IMR-90 (cell line): ENCODE results near the gene CDK5RAP2. TPM values are rescaled to one million over a fixed set of nuclear protein-coding genes. Genes with fewer than 3 reads are reported as not detected.

Experiments
- ATAC-seq: fragments of 200-7000 bp; cut with Tn5 transposase; 2 replicates; pipeline ENCODE4 v1.9.1; 2020; ENCODE audit warnings: low read depth, mild to moderate bottlenecking, moderate library complexity
- BruUV-seq: library from RNA; stranded (reverse); fragments of 400-500 nt; replicated peaks from 2 replicates; lab custom pipeline; 2021; lab: Mats Ljungman, UMichigan
- CTCF ChIA-PET: fragments of 300-600 bp; formaldehyde crosslinking; extraction: SDS; loops from one replicate; lab custom pipeline; 2021; ENCODE audit warnings: antibody characterized with exemption; lab: Yijun Ruan, JAX
- POLR2A ChIA-PET: fragments of 300-600 bp; sonication (Branson Sonifier 250); formaldehyde crosslinking; loops from one replicate; lab custom pipeline; 2022; ENCODE audit warnings: antibody characterized with exemption; ENCODE audit not compliant: unreplicated experiment; lab: Charles Lee
- DNase-seq: peaks from one replicate; pipeline ENCODE4 v3.0.0; 2013
- H2AFZ ChIP-seq: replicated peaks from 2 replicates; pipeline ENCODE3; 2013; ENCODE audit warnings: low read length, mild to moderate bottlenecking; ENCODE audit not compliant: poor library complexity
- H2AK5ac ChIP-seq: 2 replicates; pipeline ENCODE4 v1.6.1; 2013; ENCODE audit warnings: low read depth, low read length, inconsistent platforms
- H2AK9ac ChIP-seq: replicated peaks from 2 replicates; pipeline ENCODE3; 2013; ENCODE audit warnings: mild to moderate bottlenecking, low read depth, low read length, moderate library complexity; ENCODE audit not compliant: poor library complexity
- H2BK120ac ChIP-seq: 2 replicates; pipeline ENCODE4 v1.6.1; 2013; ENCODE audit warnings: low read depth, low read length, inconsistent platforms
- H2BK15ac ChIP-seq: 3 replicates; pipeline ENCODE4 v1.6.1; 2013; ENCODE audit warnings: low read depth, low read length, inconsistent platforms
- H2BK20ac ChIP-seq: 2 replicates; pipeline ENCODE4 v1.6.1; 2013; ENCODE audit warnings: low read depth, mild to moderate bottlenecking, inconsistent platforms, low read length, moderate library complexity
- H2BK5ac ChIP-seq: 2 replicates; pipeline ENCODE4 v1.6.1; 2013; ENCODE audit warnings: mild to moderate bottlenecking, low read depth, low read length, inconsistent platforms; ENCODE audit not compliant: poor library complexity, severe bottlenecking
- H3K14ac ChIP-seq: replicated peaks from 2 replicates; pipeline ENCODE4 v1.6.1; 2013; ENCODE audit warnings: low read depth, low read length, inconsistent platforms
- H3K18ac ChIP-seq: 2 replicates; pipeline ENCODE4 v1.6.1; 2013; ENCODE audit warnings: low read depth, low read length, control low read depth
- H3K23ac ChIP-seq: 2 replicates; pipeline ENCODE4 v1.6.1; 2013; ENCODE audit warnings: low read depth, low read length, inconsistent platforms
- H3K27ac ChIP-seq: 2 replicates; pipeline ENCODE4 v1.5.1; 2013; ENCODE audit warnings: mild to moderate bottlenecking, control low read depth, low read length; ENCODE audit not compliant: insufficient read depth
- H3K27me3 ChIP-seq: 2 replicates; pipeline ENCODE4 v1.6.1; 2013; ENCODE audit warnings: low read length; ENCODE audit not compliant: control insufficient read depth, insufficient read depth
- H3K36me3 ChIP-seq: 2 replicates; pipeline ENCODE4 v1.6.1; 2013; ENCODE audit warnings: low read length, mixed read lengths; ENCODE audit not compliant: control insufficient read depth, insufficient read depth
- H3K4ac ChIP-seq: 2 replicates; pipeline ENCODE4 v1.6.1; 2013; ENCODE audit warnings: low read depth, low read length, inconsistent platforms
- H3K4me1 ChIP-seq: 2 replicates; pipeline ENCODE4 v1.6.1; 2013; ENCODE audit warnings: low read length, mixed read lengths; ENCODE audit not compliant: control insufficient read depth, insufficient read depth
- H3K4me2 ChIP-seq: 2 replicates; pipeline ENCODE4 v1.6.1; 2013; ENCODE audit warnings: low read depth, mild to moderate bottlenecking, control low read depth, low read length, moderate library complexity
- H3K4me3 ChIP-seq: 2 replicates; pipeline ENCODE4 v1.5.1; 2013; ENCODE audit warnings: low read depth, mild to moderate bottlenecking, control low read depth, low read length, moderate library complexity; ENCODE audit not compliant: insufficient read depth
- H3K56ac ChIP-seq: 2 replicates; pipeline ENCODE4 v1.6.1; 2013; ENCODE audit warnings: low read length, inconsistent platforms; ENCODE audit not compliant: insufficient read depth; ENCODE audit errors: extremely low read depth
- H3K79me1 ChIP-seq, 2 experiments: 2 replicates each; pipeline ENCODE4 v1.6.1; 2013; ENCODE audit warnings: low read length in 2 of 2, inconsistent platforms in 1 of 2, low read depth in 1 of 2
- H3K9ac ChIP-seq: 2 replicates; pipeline ENCODE4 v1.6.1; 2013; ENCODE audit warnings: low read depth, low read length, control low read depth
- H3K9me1 ChIP-seq: 2 replicates; pipeline ENCODE4 v1.6.1; 2013; ENCODE audit warnings: low read length, inconsistent platforms; ENCODE audit not compliant: insufficient read depth
- H3K9me3 ChIP-seq: 2 replicates; pipeline ENCODE4 v1.6.1; 2013; ENCODE audit warnings: low read length; ENCODE audit not compliant: control insufficient read depth, insufficient read depth
- H4K20me1 ChIP-seq: 2 replicates; pipeline ENCODE4 v1.6.1; 2013; ENCODE audit warnings: low read length, inconsistent platforms; ENCODE audit not compliant: insufficient read depth
- H4K5ac ChIP-seq: 2 replicates; pipeline ENCODE4 v1.6.1; 2013; ENCODE audit warnings: mild to moderate bottlenecking, low read depth, low read length, control low read depth
- H4K8ac ChIP-seq, 2 experiments: 2 replicates each; pipeline ENCODE4 v1.6.1; 2013; ENCODE audit warnings: low read depth in 2 of 2, low read length in 2 of 2, control low read depth in 1 of 2, inconsistent platforms in 1 of 2
- H4K91ac ChIP-seq: 2 replicates; pipeline ENCODE4 v1.6.1; 2013; ENCODE audit warnings: low read depth, low read length, inconsistent platforms; ENCODE audit not compliant: insufficient read depth
- BHLHE40 ChIP-seq: fragments of 150-350 bp; IDR thresholded peaks from 2 replicates; pipeline ENCODE4 v1.6.1; 2016; ENCODE audit warnings: mild to moderate bottlenecking, low read depth, low read length
- MAFK ChIP-seq: IDR thresholded peaks from 2 replicates; pipeline ENCODE4 v1.6.1; 2012; ENCODE audit warnings: low read depth, low read length, improper control_type of control experiment
- MAZ ChIP-seq: IDR thresholded peaks from 2 replicates; pipeline ENCODE4 v1.6.1; 2012; ENCODE audit warnings: low read depth, mild to moderate bottlenecking, low read length, improper control_type of control experiment, moderate library complexity, borderline replicate concordance
- MXI1 ChIP-seq: IDR thresholded peaks from 2 replicates; pipeline ENCODE4 v1.6.1; 2012; ENCODE audit warnings: low read depth, mild to moderate bottlenecking, low read length, moderate library complexity, borderline replicate concordance
- POLR2A ChIP-seq: IDR thresholded peaks from 2 replicates; pipeline ENCODE4 v1.6.1; 2012; ENCODE audit warnings: mild to moderate bottlenecking, low read depth, low read length
- RAD21 ChIP-seq: IDR thresholded peaks from 2 replicates; pipeline ENCODE4 v1.6.1; 2012; ENCODE audit warnings: low read length, improper control_type of control experiment
- RCOR1 ChIP-seq: IDR thresholded peaks from 2 replicates; pipeline ENCODE4 v1.6.1; 2012; ENCODE audit warnings: mild to moderate bottlenecking, low read length, improper control_type of control experiment; ENCODE audit not compliant: insufficient replicate concordance
- RFX5 ChIP-seq: IDR thresholded peaks from 2 replicates; pipeline ENCODE4 v1.8.0; 2012; ENCODE audit warnings: low read depth, mild to moderate bottlenecking, low read length, moderate library complexity
- USF2 ChIP-seq: fragments of 150-350 bp; IDR thresholded peaks from 2 replicates; pipeline ENCODE4 v1.6.1; 2017; ENCODE audit warnings: mild to moderate bottlenecking, antibody characterized with exemption, low read length, low read depth
- WGBS, 2 experiments: methylation state at CpG; one replicate each; pipeline versions ENCODE4 v1.1.5 to v1.1.7; 2013; ENCODE audit warnings: missing lambda C conversion rate in 2 of 2; ENCODE audit not compliant: insufficient read length in 1 of 2; ENCODE audit errors: extremely low coverage in 2 of 2; 5-methylcytosine and 5-hydroxymethylcytosine counted together
- dilution Hi-C: fragments of 300-500 bp; cut with HindIII; formaldehyde crosslinking; loops from one replicate; pipeline ENCODE4 v1.14.3; 2018; ENCODE audit warnings: low sequenced_read_pairs; ENCODE audit not compliant: unreplicated experiment
- in situ Hi-C: fragments of 300-500 bp; cut with MboI; formaldehyde crosslinking; loops from 3 replicates; pipeline ENCODE4 v1.14.3; 2019; ENCODE audit warnings: low sequenced_read_pairs, inconsistent platforms, mixed read lengths
- intact Hi-C: fragments of 100-400 bp; cut with micrococcal nuclease; formaldehyde crosslinking; loops from 2 replicates; pipeline ENCODE4 v1.10.0; 2022
- polyA plus RNA-seq, 3 experiments: library from polyadenylated mRNA; depleted of rRNA; stranded (reverse); fragments of >200 nt; gene quantifications; 2 replicates each; pipeline ENCODE4 v1.2.3, GENCODE V29; 2012; ENCODE audit warnings: low replicate concordance in 1 of 3
- total RNA-seq: library from RNA; depleted of rRNA; stranded (reverse); fragments of >200 nt; gene quantifications from 2 replicates; pipeline ENCODE4 v1.2.3, GENCODE V29; 2012
- TF ChIP-seq, protein P1 (sequence below): fragments of 150-350 bp; IDR thresholded peaks from 2 replicates; pipeline ENCODE4 v1.6.1; 2016; ENCODE audit warnings: low read depth, mild to moderate bottlenecking, low read length, moderate library complexity, borderline replicate concordance
- TF ChIP-seq, protein P2 (sequence below): conservative IDR thresholded peaks from 2 replicates; pipeline ENCODE4 v1.5.1; 2012; ENCODE audit warnings: mild to moderate bottlenecking, low read depth, low read length, improper control_type of control experiment

CDK5RAP2 gene
- total and polyA plus RNA-seq, 2 of the 4 experiments (the other 2 are of a cell fraction): 29.5 to 31.7 TPM

- Histone ChIP-seq H3K23ac (no peak overlapping the region), H3K27me3 (no peaks in the 10 kb centered on the region), H2AK5ac (no peak overlapping the region), H3K18ac (no peak overlapping the region), H3K4ac (no peak overlapping the region), H3K27ac (no peak overlapping the region), H2BK20ac (no peak overlapping the region), H3K56ac (no peak overlapping the region), H4K5ac (no peak overlapping the region), H2BK120ac (no peak overlapping the region), H4K91ac (no peak overlapping the region), H4K8ac (no peak overlapping the region), H3K14ac (no peak overlapping the region), H3K9me1 (no peaks in the 10 kb centered on the region), H3K4me1 (no peaks in the 10 kb centered on the region), H3K4me2 (no peak overlapping the region), H2BK15ac (no peak overlapping the region), H2AFZ (no peak overlapping the region), H3K36me3 (peaks cover 8% of the 10 kb centered on the region), H3K9me3 (no peaks in the 10 kb centered on the region), H3K9ac (no peak overlapping the region), H3K4me3 (no peak overlapping the region), H2AK9ac (no peak overlapping the region), H4K20me1 (no peaks in the 10 kb centered on the region), H2BK5ac (no peak overlapping the region), H3K79me1 (no peaks in the 10 kb centered on the region)
- no CpG with 5 or more reads among the region's 1 CpG for WGBS, 2 experiments
- dilution Hi-C loops (no loop called here), intact Hi-C loops (no loop called here), in situ Hi-C loops (loop anchor here (25.0 kb wide), 1 partner anchor 459 kb away; the partner anchor contains the start of genes C5 and CNTRL)
- no TSS peak for BruUV-seq
- ATAC-seq (no peak), DNase-seq (no peak)
- TF ChIP-seq USF2 (no peak), BHLHE40 (no peak), MAFK (no peak), RFX5 (no peak), RCOR1 (no peak), POLR2A (no peak), RAD21 (no peak), MAZ (no peak), MXI1 (no peak)
- TF ChIP-seq, protein P1, sequence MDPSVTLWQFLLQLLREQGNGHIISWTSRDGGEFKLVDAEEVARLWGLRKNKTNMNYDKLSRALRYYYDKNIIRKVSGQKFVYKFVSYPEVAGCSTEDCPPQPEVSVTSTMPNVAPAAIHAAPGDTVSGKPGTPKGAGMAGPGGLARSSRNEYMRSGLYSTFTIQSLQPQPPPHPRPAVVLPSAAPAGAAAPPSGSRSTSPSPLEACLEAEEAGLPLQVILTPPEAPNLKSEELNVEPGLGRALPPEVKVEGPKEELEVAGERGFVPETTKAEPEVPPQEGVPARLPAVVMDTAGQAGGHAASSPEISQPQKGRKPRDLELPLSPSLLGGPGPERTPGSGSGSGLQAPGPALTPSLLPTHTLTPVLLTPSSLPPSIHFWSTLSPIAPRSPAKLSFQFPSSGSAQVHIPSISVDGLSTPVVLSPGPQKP: no peak
- TF ChIP-seq, protein P2, sequence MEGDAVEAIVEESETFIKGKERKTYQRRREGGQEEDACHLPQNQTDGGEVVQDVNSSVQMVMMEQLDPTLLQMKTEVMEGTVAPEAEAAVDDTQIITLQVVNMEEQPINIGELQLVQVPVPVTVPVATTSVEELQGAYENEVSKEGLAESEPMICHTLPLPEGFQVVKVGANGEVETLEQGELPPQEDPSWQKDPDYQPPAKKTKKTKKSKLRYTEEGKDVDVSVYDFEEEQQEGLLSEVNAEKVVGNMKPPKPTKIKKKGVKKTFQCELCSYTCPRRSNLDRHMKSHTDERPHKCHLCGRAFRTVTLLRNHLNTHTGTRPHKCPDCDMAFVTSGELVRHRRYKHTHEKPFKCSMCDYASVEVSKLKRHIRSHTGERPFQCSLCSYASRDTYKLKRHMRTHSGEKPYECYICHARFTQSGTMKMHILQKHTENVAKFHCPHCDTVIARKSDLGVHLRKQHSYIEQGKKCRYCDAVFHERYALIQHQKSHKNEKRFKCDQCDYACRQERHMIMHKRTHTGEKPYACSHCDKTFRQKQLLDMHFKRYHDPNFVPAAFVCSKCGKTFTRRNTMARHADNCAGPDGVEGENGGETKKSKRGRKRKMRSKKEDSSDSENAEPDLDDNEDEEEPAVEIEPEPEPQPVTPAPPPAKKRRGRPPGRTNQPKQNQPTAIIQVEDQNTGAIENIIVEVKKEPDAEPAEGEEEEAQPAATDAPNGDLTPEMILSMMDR: no peak
- ChIA-PET CTCF (no interaction called here), POLR2A (no interaction called here)
Measured at GRCh38 chr9:120603010-120603409, 23.0 kb upstream of the CDK5RAP2 start.
